A549 (cell line): ENCODE measurements around the gene RAMP1.

Source experiments
- CTCF ChIP-seq: fragments of >200 bp; sonication (Bioruptor Twin); formaldehyde crosslinking; IDR thresholded peaks from 3 replicates; pipeline ENCODE4 v1.5.1; 2016
- POLR2A ChIP-seq: IDR thresholded peaks from 2 replicates; pipeline ENCODE4 v1.6.1; 2012; ENCODE audit warnings: mild to moderate bottlenecking, low read length
- REST ChIP-seq: fragments of 200-600 bp; sonication (generic); IDR thresholded peaks from 2 replicates; pipeline ENCODE4 v1.6.1; 2016; ENCODE audit warnings: antibody characterized with exemption, mild to moderate bottlenecking, moderate library complexity

GRCh38 chr2:237874585-237875161 lies 15.2 kb downstream of the RAMP1 start:
- TF ChIP-seq REST (no peak), POLR2A (no peak), CTCF (no peak)
